Jurkat, Clone E6-1 (cell line): Measurements from ENCODE around the gene P4HA1.
"Not testable (repeated sequence)": the region's sequence is repeated elsewhere in the genome, so short reads cannot be mapped to it uniquely, and the experiment has no call there.

Experiments
- DNase-seq: peaks from one replicate; pipeline ENCODE4 v3.0.0-alpha.2; 2011; ENCODE audit warnings: low read depth, low spot score
- H3K4me3 ChIP-seq: 2 replicates; pipeline ENCODE4 v1.5.1; 2011; ENCODE audit warnings: mild to moderate bottlenecking, low read length, control low read depth, moderate library complexity

P4HA1 gene

GRCh38 chr10:73054286-73054685 lies 42.4 kb downstream of the P4HA1 start:
- no peak overlapping the region for H3K4me3 ChIP-seq
- DNase-seq, result no peak

- no peak for DNase-seq
- H3K4me3 ChIP-seq, result no peak overlapping the region
These were observed 43.4 kb downstream of the P4HA1 start for GRCh38 chr10:73053275-73053674.

- no peak overlapping the region for H3K4me3 ChIP-seq
- DNase-seq, result no peak
These were observed 52.0 kb downstream of the P4HA1 start for GRCh38 chr10:73044378-73045285.

- no peak for DNase-seq
- no peak overlapping the region for H3K4me3 ChIP-seq
These were observed 52.8 kb downstream of the P4HA1 start for GRCh38 chr10:73043766-73044377.

GRCh38 chr10:73043319-73043718 lies 53.3 kb downstream of the P4HA1 start:
- no peak overlapping the region for H3K4me3 ChIP-seq
- no peak for DNase-seq

- no peak overlapping the region for H3K4me3 ChIP-seq
- DNase-seq, result no peak
These were observed 54.5 kb downstream of the P4HA1 start for GRCh38 chr10:73042130-73042529.

- DNase-seq, result no peak
These were observed 57.0 kb downstream of the P4HA1 start for GRCh38 chr10:73039635-73040034.

GRCh38 chr10:73036285-73036684 lies 60.4 kb downstream of the P4HA1 start:
- not testable (repeated sequence) for DNase-seq, H3K4me3 ChIP-seq

More at GRCh38 chr10:73039635-73040034, 57.0 kb downstream of the P4HA1 start:
- H3K4me3 ChIP-seq, result no peak overlapping the region

GRCh38 chr10:73032536-73032935 lies 64.1 kb downstream of the P4HA1 start:
- H3K4me3 ChIP-seq, result no peak overlapping the region
- no peak for DNase-seq

GRCh38 chr10:73026623-73027022 lies 70.0 kb downstream of the P4HA1 start:
- H3K4me3 ChIP-seq, DNase-seq: not testable (repeated sequence)

GRCh38 chr10:73023455-73024070 lies 73.1 kb downstream of the P4HA1 start:
- DNase-seq, H3K4me3 ChIP-seq: not testable (repeated sequence)

- DNase-seq, H3K4me3 ChIP-seq: not testable (repeated sequence)
These were observed 73.7 kb downstream of the P4HA1 start for GRCh38 chr10:73022961-73023360.

- DNase-seq, H3K4me3 ChIP-seq: not testable (repeated sequence)
These were observed 75.0 kb downstream of the P4HA1 start for GRCh38 chr10:73021538-73022164.

- no peak overlapping the region for H3K4me3 ChIP-seq
- no peak for DNase-seq
These were observed 75.6 kb downstream of the P4HA1 start for GRCh38 chr10:73021050-73021449.

- no peak for DNase-seq
- no peak overlapping the region for H3K4me3 ChIP-seq
These were observed 77.6 kb downstream of the P4HA1 start for GRCh38 chr10:73019100-73019499.

- no peak overlapping the region for H3K4me3 ChIP-seq
- no peak for DNase-seq
These were observed 78.0 kb downstream of the P4HA1 start for GRCh38 chr10:73018632-73019031.

- no peak overlapping the region for H3K4me3 ChIP-seq
- DNase-seq, result no peak
These were observed 78.6 kb downstream of the P4HA1 start for GRCh38 chr10:73017955-73018480.

- H3K4me3 ChIP-seq, result no peak overlapping the region
- no peak for DNase-seq
These were observed 80.9 kb downstream of the P4HA1 start for GRCh38 chr10:73015779-73016178.

- no peak for DNase-seq
- no peak overlapping the region for H3K4me3 ChIP-seq
These were observed 92.8 kb downstream of the P4HA1 start for GRCh38 chr10:73003822-73004221.
